ENCODE results near the gene FAM13A. TPM values are rescaled to one million over a fixed set of nuclear protein-coding genes. Genes with fewer than 3 reads are reported as not detected.

FAM13A gene
- polyA plus RNA-seq, 1 of the 3 experiments (the other 2 are of a cell fraction): 0.67 TPM

- no peaks in the 10 kb centered on the region for H3K4me1 ChIP-seq (ENCODE audit: control insufficient read depth in 1 of 2, insufficient read depth in 2 of 2, low read depth in 1 of 2, low read length in 1 of 2)
- H3K27me3 ChIP-seq (ENCODE audit: insufficient read depth): no peaks in the 10 kb centered on the region
- H3K4me3 ChIP-seq (ENCODE audit: low read depth in 2 of 2, low read length in 1 of 2): no peak overlapping the region
- H3K79me2 ChIP-seq (ENCODE audit: insufficient read depth): no peaks in the 10 kb centered on the region
- ChIA-PET CTCF (no interaction called here), POLR2A (no interaction called here)
- no peaks in the 10 kb centered on the region for H4K20me1 ChIP-seq (ENCODE audit: insufficient read depth)
- H3K9me2 ChIP-seq: no peaks in the 10 kb centered on the region
- H3K36me3 ChIP-seq (replicated peaks in 1 of 2; ENCODE audit: control insufficient read depth in 1 of 2, insufficient read depth in 2 of 2, low read length in 1 of 2): no peaks in the 10 kb centered on the region
- H2AFZ ChIP-seq (ENCODE audit: low read depth): no peak overlapping the region
- no peaks in the 10 kb centered on the region for H3F3A ChIP-seq (replicated peaks; ENCODE audit: insufficient read depth)
- no peak for DNase-seq
- no peaks in the 10 kb centered on the region for H3K9me3 ChIP-seq
- TF ChIP-seq RAD21 (IDR thresholded peaks at IDR 0.05; ENCODE audit: low read length) (no peak), EP300 (IDR thresholded peaks at IDR 0.05; ENCODE audit: borderline replicate concordance in 1 of 2, low read depth in 1 of 2, low read length in 1 of 2) (no peak), TEAD4 (IDR thresholded peaks at IDR 0.05; ENCODE audit: borderline replicate concordance, insufficient read depth) (no peak), MXI1 (IDR thresholded peaks at IDR 0.05; ENCODE audit: low read depth, low read length) (no peak), GATA2 (CRISPR knock-in tag; IDR thresholded peaks at IDR 0.05) (no peak), ZBTB33 (IDR thresholded peaks at IDR 0.05; ENCODE audit: borderline replicate concordance, low read depth) (no peak), JUND (IDR thresholded peaks at IDR 0.05) (no peak), FOXJ3 (CRISPR knock-in tag; IDR thresholded peaks at IDR 0.05) (no peak), FOXM1 (IDR thresholded peaks at IDR 0.05; ENCODE audit: low read depth) (no peak), CHD2 (IDR thresholded peaks at IDR 0.05; ENCODE audit: low read length, partially characterized antibody) (no peak), RXRA (IDR thresholded peaks at IDR 0.05; ENCODE audit: borderline replicate concordance, low read depth) (no peak), RCOR1 (IDR thresholded peaks at IDR 0.05; ENCODE audit: low read length) (no peak), REST (IDR thresholded peaks at IDR 0.05; ENCODE audit: low read depth, low read length) (no peak), PBX3 (IDR thresholded peaks at IDR 0.05) (no peak), ELF1 (IDR thresholded peaks at IDR 0.05) (no peak), USF2 (IDR thresholded peaks at IDR 0.05; ENCODE audit: borderline replicate concordance, low read depth, low read length) (no peak)
- no peak overlapping the region for H3K27ac ChIP-seq (ENCODE audit: low read depth in 2 of 2, low read length in 1 of 2)
- WGBS (ENCODE audit: low lambda C conversion rate): 56% methylated on average over 1 of the region's 1 CpG
- H3K9ac ChIP-seq: no peak overlapping the region
- no peak overlapping the region for H3K4me2 ChIP-seq
Observed at GRCh38 chr4:88969746-88970145, 87.2 kb downstream of the FAM13A start.
